Activated CD8-positive, alpha-beta memory T cell treated with anti-CD3 and anti-CD28 coated beads for 1 hour (primary cell): ENCODE measurements around the gene NOS3.
"Not testable (repeated sequence)": the region's sequence is repeated elsewhere in the genome, so short reads cannot be mapped to it uniquely, and the experiment has no call there.

Experiments used
- DNase-seq, 2 donors: peaks; one replicate each; pipeline ENCODE4 v3.0.0-alpha.2; 2020; ENCODE audit warnings: low read depth in 1 of 2; ENCODE audit errors: extremely low read depth in 1 of 2

The NOS3 gene

DNA sequence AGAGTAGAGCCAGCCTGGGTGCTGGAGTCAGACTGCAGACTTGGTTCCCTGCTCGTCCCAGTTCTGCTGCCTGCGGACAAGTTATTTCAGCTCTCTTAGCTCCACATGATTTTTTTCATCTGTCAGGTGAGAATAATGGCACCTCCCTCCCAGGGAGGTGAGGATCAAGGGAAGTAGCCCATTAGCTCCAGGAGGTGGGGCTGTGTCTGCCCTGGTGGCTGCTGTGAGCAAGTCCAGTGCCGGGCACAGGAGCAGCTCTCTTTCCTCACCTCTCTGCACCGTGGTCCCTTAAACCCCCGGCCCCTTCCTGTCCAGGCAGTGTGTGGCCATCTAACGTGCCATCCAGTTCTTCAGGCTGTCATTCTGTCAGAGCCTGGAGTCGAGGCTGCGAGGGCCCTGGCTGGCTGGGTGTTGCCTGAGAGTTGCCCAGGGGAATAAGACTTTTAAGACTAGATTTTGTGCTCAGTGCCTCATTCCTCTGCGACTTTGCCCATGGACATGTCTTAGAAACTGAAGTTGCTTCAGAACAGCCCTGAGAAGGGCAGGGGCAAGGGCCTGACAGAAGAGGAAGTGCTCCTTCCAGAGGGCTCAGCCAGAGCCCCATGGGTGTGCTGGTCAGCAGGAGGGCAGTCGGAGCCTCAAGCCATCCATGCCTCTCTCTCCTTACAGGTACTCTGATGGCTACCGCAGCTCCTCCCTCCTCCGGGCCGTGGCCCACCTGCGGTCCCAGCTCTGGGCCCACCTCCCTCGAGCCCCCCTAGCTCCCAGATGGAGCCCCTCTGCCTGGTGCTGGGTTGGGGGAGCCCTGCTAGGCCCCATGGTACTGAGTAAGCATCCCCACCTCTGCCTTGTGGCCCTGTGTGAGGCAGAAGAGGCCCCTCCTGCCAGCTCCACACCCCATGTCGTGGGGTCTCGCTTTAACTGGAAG lies 42.4 kb downstream of the NOS3 start:
- DNase-seq = no peak

DNA sequence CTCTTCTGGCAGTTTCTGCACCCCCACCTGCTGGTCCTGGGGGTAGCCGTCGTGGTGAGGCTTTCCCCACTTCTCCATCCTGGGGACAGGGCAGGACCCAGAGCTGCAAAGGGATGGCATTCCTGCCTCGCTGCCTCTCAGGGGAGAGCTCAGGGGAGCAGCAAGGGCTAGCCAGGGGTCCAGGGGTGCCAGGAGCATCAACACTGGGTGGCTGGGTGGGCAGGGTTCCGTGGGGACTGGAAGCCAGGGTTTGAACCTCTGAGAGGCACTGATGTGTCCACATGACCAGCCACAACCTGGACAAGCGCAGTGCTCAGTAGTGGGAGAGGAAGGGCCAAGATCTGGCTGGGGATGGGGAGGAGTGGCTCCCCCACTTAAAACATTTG lies 43.0 kb downstream of the NOS3 start:
- no peak for DNase-seq

DNA sequence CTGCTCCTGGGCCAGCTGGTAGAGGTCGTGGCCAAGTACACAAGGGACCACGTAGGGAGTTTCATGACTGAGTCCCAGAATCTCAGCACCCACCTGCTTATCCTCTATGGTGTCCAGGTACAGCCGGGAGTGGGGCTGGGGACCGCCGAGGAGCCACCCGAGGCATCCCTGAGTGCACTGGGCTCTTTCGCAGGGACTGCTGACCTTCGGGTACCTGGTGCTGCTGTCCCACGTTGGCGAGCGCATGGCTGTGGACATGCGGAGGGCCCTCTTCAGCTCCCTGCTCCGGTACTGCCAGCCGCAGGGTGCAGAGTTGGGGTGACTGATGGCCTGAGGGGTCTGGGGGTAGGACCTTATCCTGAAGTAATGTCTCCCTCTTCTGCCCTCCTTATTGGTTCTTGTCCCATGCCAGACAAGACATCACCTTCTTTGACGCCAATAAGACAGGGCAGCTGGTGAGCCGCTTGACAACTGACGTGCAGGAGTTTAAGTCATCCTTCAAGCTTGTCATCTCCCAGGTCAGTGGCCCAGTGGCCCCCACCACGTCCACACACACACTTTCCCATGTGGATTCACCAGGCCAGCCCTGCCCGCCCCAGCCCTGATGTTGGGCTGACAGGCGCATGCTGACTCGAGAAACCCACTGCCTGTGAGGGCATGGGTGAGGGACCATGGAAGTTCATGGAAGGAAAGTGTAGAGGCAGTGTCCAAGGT lies 43.7 kb downstream of the NOS3 start:
- no peak for DNase-seq

DNA sequence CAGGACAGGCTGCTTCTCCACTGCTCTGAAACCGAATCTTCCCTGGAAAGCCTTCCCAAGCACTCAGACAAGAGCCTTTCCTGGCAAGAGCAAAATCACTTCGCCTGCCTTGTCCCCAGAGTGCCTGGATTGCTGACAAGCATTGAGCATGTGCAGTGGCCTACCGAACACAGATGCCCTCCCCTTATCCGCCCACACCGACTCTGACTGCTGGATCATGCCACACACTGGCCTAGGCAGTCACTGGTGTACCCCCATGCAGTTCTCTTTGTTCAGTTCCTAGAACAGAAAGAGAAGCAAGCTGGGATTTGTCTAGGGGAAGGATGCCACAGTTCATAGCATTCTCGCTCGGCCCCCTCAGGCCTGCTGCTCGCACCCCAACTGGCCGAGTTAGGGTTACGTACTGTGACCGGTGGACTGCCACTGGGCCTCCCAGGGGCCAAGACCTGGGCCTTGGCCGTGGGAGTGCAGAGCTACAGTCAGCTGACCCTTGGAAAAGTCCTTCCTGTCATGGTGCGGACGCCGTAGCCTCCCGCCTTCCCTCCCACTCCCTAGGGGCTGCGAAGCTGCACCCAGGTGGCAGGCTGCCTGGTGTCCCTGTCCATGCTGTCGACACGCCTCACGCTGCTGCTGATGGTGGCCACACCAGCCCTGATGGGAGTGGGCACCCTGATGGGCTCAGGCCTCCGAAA lies 44.4 kb downstream of the NOS3 start:
- DNase-seq = no peak

DNA sequence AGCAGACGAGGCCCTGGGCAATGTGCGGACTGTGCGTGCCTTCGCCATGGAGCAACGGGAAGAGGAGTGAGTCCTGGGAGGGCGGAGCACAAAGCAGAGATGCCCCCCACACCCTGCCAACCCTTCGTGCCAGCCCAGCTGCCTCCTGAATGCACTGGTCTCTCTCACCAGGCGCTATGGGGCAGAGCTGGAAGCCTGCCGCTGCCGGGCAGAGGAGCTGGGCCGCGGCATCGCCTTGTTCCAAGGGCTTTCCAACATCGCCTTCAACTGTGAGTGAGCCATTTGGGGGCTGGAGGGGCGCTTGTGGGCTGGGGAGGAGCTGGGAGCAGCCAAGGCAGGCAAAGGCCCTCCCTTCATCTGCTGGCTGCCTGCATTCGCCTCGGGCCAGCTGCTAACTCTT lies 45.1 kb downstream of the NOS3 start:
- DNase-seq = no peak

DNA sequence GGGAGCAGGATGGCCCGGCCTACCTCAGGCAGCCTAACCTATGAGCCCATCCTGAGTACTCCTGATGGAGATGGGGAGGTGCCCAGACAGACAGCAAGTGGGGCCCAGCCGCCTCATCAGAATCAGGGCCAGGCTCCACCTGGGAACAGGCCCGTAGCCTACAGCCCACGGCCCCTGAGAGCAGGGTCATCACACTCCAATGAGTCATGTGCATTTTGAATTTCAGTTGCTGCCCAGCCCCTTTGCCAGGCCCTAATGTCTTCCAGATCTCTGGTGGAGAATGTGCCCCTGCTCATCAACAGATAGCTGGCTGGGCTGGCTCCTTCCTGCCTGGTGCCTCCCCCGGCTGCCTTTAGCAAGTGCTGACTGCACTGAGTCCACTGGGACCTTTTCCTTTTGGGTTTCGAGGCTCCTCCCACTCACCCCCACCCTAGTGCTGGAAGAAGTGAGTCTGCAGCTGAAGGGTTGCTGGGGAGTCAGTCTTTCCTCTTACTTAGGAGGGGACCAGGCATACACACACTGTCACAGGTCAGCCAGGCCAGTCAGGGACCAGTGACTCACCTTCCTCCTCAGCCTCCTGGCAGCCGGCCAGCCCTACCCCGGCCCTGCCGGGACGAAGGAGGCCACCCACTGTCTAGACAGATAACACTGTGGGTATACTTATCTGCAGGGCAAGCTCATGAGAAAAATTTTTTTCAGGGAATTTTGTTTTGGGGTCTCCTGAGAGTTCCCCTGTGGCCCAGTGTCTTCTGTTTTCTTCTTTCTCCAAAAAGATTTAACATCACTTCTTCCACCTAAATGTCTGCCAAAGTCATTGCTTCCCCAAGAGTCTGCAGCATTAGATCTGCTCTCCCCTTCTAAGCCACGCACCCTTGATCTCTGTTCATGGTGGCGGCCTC lies 48.4 kb downstream of the NOS3 start:
- peak; percentile 13 to 27 for DNase-seq

DNA sequence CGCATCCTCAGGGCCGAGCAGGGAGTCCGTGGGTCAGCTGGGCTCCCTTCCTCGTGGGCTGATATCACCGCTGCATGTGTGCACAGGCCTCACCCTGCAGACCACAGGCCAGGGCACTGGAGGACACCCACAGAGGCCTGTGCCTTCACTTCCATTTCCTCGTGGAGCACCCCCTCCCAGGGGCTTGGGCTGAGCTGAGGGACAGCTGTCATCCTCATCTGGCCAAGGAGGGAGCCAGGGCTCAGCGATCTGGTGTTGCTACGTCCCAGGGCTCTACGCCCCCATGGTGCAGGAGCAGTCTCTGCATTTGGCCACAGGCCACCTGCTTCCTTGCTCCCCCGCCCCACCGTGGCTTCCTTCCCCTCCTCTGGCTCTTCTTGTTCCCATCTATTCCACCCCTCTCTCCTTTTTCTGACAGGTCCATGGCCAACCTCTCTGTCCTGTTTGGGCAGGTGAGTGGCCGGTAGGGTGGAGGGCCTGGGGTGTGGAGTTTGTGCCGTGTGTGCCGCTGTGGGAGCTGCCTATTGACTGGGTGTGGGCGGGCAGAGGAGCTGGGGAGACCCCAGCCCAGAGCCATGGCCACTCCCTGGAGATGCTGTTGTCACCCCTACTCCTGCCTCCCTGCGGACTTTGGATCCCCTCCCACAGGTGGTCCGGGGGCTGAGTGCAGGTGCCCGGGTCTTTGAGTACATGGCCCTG lies 49.2 kb downstream of the NOS3 start:
- DNase-seq = no peak

DNA sequence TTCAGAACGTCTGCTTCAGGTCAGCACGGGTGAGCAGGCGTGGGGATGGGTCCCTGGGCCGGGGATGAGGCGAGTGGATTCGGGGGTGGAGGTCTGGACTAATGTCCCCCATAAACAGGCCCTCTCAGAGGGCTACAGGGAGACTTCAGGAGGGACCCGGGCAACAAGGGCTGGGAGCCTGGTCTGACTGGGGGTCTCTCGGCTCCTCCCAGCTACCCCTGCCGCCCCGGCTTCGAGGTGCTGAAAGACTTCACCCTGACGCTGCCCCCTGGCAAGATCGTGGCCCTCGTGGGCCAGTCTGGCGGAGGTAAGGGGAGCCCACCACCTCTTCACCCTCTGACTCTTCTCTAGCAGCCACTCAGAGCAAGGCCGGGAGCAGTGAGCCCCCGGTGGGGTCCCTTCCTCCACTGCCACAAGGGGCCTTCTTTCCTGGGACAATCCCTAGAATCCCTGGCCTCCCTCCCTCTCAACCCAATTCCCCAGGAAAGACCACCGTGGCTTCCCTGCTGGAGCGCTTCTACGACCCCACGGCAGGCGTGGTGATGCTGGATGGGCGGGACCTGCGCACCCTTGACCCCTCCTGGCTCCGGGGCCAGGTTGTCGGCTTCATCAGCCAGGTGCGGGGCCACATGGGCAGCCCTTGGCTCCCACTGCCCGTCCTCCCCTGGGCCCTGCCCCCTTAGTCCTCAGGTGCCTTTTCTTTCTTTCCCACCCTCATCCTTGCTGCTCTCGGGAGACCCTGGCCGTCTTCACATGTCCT lies 50.0 kb downstream of the NOS3 start:
- no peak for DNase-seq

DNA sequence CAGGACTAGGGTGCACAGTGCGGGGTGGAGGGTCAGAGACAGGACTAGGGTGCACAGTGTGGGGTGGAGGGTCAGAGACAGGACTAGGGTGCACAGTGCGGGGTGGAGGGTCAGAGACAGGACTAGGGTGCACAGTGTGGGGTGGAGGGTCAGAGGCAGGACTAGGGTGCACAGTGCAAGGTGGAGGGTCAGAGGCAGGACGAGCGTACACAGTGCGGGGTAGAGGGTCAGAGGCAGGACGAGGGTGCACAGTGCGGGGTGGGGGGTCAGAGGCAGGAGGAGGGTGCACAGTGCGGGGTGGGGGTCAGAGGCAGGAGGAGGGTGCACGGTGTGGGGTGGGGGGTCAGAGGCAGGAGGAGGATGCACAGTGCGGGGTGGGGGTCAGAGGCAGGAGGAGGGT lies 52.6 kb downstream of the NOS3 start:
- not testable (repeated sequence) for DNase-seq

DNA sequence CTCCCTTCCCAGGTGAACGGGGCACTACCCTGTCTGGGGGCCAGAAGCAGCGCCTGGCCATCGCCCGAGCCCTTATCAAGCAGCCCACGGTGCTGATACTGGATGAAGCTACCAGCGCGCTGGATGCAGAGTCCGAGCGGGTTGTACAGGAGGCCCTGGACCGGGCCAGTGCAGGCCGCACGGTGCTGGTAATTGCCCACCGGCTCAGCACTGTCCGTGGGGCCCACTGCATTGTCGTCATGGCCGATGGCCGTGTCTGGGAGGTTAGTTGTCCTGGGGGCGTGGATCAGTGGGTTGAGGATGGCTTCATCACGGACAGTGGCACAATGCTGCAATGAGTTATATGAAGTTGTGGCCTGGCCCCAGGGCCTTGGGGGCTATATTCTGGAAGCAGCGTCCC lies 53.1 kb downstream of the NOS3 start:
- no peak for DNase-seq

DNA sequence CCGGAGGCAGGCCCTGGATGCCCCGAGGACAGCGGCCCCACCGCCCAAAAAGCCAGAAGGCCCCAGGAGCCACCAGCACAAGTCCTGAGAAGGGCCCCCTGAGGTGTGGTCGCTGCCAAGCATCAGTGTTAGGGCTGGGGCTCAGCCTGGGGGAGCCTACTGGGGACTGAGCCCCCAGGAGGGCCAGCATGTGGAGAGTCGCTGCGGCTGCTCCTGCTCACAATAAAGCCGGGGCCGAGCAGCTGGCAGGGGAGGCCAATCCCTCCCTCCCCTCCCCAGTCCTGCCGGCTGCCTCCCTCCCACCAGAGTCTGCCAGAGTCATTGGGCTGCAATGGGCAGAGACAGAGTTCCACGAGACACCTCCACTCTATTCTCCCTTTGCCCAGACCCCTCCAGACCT lies 54.4 kb downstream of the NOS3 start:
- no peak for DNase-seq

DNA sequence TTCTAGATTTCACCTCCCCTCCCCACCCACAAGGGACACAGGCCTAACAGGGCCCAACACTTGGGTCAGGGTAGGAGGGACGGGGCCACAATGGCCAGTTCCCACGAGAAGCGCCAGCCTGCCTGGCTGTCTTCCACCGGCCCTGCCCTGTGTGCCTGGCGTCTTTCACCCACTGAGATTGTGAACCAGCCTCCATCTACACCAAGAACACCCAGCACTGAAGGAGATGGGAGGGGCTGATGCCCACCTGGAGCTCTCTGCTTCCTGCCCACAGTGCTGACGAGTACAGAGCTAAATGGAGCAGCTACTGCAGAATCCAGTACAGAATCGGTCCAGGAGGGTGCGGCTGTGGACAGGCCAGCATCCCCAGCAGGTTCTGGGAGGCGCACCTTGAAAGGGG lies 55.1 kb downstream of the NOS3 start:
- DNase-seq = no peak

DNA sequence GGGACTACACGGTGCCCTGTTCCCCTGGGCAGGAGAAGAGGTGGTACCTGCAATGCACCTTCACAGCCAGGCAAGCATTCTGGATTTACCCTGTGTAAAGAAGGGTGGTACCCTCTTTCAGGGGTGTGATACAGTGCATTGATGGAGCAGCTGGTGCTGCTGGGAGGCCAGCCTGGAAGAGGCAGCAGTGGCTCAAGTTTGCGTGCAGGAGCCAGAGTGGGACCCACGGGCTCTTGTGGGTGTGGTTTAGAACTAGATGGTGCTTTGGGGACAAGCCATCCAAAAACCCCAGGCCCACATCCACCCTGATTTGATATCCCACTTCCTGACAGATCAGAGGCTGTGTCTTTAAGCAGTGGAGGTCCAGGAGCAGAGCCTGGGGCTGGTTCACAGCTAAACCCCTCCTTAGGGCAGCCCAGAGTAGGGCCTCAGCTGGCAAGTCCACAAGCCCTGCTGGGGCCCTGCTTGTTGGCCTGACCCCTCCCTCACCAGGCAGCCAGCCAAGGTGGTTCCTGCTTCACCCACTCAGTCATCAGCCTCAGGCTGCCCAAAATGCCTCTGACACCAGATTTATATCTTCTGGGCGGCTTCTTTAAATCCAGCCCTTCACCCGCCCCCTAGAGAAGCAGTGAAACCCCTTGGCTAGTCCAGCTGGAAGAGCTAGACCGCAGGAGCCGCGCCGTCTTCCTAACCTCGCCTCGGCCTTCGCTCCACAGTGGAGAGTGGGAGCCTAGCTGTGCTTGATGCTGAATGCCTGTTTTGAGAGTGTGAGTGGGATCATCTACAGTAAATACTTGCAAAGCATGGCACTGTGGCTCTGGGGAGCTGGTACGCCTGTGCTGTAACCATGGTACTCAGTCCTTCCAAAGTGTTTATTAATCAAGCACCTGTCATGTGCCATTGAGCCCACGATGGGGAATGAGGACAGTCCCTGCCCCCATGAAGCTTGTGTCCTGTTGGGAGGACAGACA lies 56.1 kb downstream of the NOS3 start:
- no peak for DNase-seq

DNA sequence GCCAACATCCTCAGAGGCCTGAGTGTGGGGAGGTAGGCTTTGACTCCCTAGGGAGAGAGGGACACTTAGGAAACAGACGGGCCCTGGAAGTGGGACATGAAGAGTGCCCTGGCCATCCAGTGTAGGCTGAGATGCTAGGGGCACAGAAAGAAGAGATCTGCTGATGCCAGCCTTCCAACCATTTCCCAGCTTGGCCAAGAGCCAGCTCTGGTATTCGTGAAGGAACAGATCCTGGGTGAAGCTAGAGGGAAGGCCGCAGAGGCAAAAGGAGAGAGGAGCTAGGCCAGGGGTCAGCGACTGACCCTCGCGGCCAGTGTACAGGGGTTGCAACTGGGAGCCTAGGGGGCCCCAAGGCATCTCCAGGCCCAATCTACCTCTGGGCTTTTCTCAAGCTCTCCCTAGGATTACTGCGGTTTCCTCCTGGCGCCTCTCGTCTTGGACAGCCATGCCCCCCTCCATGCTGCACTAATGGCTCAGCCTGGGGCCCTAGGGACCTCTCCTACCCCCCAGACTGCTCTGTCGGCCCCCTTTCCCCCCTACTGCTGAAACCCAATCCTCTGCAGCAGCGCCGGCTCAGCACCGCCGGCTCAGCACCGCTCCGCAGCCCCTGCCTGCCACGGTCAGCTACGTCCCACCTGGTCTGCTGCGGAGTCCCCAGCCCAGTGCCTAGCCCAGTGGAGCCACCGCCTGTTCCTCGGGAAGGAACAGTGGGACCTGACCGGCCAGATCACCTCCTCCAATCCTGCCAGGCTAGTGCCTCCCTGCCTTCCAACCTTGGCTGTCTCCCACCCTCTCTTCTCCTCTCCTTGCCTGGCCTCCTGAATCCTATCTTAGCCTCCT lies 57.4 kb downstream of the NOS3 start, which contains the start of gene ASIC3:
Gene ASIC3, plus strand, starts transcription at position 556 of the 840 bp plus-strand sequence. CDS start 355 bp downstream, outside the sequence.
- no peak for DNase-seq

DNA sequence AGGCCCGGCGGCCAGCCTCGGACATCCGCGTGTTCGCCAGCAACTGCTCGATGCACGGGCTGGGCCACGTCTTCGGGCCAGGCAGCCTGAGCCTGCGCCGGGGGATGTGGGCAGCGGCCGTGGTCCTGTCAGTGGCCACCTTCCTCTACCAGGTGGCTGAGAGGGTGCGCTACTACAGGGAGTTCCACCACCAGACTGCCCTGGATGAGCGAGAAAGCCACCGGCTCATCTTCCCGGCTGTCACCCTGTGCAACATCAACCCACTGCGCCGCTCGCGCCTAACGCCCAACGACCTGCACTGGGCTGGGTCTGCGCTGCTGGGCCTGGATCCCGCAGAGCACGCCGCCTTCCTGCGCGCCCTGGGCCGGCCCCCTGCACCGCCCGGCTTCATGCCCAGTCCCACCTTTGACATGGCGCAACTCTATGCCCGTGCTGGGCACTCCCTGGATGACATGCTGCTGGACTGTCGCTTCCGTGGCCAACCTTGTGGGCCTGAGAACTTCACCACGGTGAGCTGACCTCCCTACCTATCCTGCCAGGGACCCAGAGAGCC lies 58.2 kb downstream of the NOS3 start:
- DNase-seq = no peak

DNA sequence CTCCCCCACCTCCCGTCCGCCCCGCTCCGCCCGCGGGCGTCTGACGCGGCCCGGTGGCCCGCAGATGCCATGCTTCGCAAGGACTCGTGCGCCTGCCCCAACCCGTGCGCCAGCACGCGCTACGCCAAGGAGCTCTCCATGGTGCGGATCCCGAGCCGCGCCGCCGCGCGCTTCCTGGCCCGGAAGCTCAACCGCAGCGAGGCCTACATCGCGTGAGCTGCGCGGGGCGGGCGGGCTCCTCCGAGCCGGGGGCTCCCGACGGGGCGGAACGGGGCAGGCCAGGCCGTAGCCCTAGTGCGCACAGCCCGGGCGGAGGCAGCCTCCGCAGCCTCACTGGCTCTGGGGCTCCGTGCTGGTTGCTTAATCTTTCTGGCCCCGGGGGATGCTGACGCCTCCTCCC lies 60.3 kb downstream of the NOS3 start:
- DNase-seq = peak in 1 of 2 donors; percentile 26

DNA sequence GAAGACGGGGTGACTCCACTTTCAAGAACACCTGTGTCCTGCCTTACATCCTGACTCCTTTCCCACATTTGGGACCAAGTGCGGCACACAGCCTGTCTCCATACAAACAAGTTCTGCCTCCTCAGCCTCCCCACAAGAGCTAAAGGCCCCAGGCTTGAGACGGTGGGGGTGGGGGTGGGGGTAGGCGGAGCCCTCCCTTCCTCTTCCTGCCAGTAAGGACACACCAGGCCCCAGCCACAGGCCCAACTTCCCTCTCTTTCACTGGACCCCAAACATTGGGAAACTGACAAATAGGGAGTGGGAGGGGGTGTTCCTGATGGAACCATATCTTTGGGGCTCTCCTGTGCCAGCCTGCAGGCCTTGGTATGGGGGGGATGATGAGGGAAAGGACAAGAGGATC lies 62.3 kb downstream of the NOS3 start:
- no peak for DNase-seq
